Suppressor macrophage treated with lipopolysaccharide for 1 hour (primary cell): ENCODE results near the gene ZNF593OS.

ENCODE experiments used
- DNase-seq, 3 donors: peaks; one replicate each; pipeline ENCODE4 v3.0.0-alpha.2; 2020 to 2022

The ZNF593OS gene

GRCh38 chr1:26182383-26182696 is 10.7 kb upstream of the ZNF593OS start:
- no peak for DNase-seq

- no peak for DNase-seq
Observed at GRCh38 chr1:26181586-26182382, 10.2 kb upstream of the ZNF593OS start.

GRCh38 chr1:26180010-26180506 is 8.4 kb upstream of the ZNF593OS start:
- no peak for DNase-seq

GRCh38 chr1:26177182-26177684 is 5.6 kb upstream of the ZNF593OS start, which contains the start of gene CNKSR1:
Gene CNKSR1, plus strand, starts transcription at chr1:26177491. Its CDS starts 57 bp downstream, at chr1:26177548.
- DNase-seq, result no peak

- no peak for DNase-seq
Observed at GRCh38 chr1:26175346-26175745, 3.7 kb upstream of the ZNF593OS start.

GRCh38 chr1:26170472-26170821 is 1.2 kb downstream of the ZNF593OS start:
- no peak for DNase-seq

- peak; percentile 95 to 98 (median 97) for DNase-seq
Observed at GRCh38 chr1:26169669-26170471, 1.8 kb downstream of the ZNF593OS start, which contains the start of gene ZNF593. Gene ZNF593, plus strand, starts transcription at chr1:26169908. Its CDS starts 76 bp downstream, at chr1:26169984.

GRCh38 chr1:26169198-26169554 is 2.5 kb downstream of the ZNF593OS start:
- DNase-seq, result no peak

- no peak for DNase-seq
Observed at GRCh38 chr1:26168410-26169197, 3.0 kb downstream of the ZNF593OS start, which contains the start of gene C1orf232. Gene C1orf232, minus strand, starts transcription at chr1:26168963. Its CDS starts 464 bp downstream, at chr1:26168499.

- no peak for DNase-seq
Observed at GRCh38 chr1:26166719-26167281, 4.8 kb downstream of the ZNF593OS start.

GRCh38 chr1:26164861-26165842 is 6.5 kb downstream of the ZNF593OS start:
- DNase-seq, result peak in 2 of 3 donors; percentile 24 to 47

- peak; percentile 49 to 83 (median 71) for DNase-seq
Observed at GRCh38 chr1:26164036-26164860, 7.4 kb downstream of the ZNF593OS start.

GRCh38 chr1:26163684-26164035 is 8.0 kb downstream of the ZNF593OS start:
- no peak for DNase-seq

GRCh38 chr1:26162220-26162709 is 9.4 kb downstream of the ZNF593OS start:
- DNase-seq, result no peak

GRCh38 chr1:26161415-26162219 is 10.0 kb downstream of the ZNF593OS start:
- peak; percentile 63 to 84 (median 70) for DNase-seq

GRCh38 chr1:26160527-26161414 is 10.9 kb downstream of the ZNF593OS start:
- DNase-seq, result no peak

- DNase-seq, result no peak
Observed at GRCh38 chr1:26159743-26160039, 11.9 kb downstream of the ZNF593OS start.
